GM18870 (cell line): ENCODE measurements around the gene KRTAP10-2.

Experiments
- ATAC-seq: cut with Tn5 transposase; IDR thresholded peaks from one replicate; pipeline ENCODE4 v1.9.1; 2021; ENCODE audit warnings: moderate library complexity; ENCODE audit not compliant: unreplicated experiment

Gene KRTAP10-2

GRCh38 chr21:44527156-44527982 lies 23.9 kb downstream of the KRTAP10-2 start:
- no peak for ATAC-seq

DNA sequence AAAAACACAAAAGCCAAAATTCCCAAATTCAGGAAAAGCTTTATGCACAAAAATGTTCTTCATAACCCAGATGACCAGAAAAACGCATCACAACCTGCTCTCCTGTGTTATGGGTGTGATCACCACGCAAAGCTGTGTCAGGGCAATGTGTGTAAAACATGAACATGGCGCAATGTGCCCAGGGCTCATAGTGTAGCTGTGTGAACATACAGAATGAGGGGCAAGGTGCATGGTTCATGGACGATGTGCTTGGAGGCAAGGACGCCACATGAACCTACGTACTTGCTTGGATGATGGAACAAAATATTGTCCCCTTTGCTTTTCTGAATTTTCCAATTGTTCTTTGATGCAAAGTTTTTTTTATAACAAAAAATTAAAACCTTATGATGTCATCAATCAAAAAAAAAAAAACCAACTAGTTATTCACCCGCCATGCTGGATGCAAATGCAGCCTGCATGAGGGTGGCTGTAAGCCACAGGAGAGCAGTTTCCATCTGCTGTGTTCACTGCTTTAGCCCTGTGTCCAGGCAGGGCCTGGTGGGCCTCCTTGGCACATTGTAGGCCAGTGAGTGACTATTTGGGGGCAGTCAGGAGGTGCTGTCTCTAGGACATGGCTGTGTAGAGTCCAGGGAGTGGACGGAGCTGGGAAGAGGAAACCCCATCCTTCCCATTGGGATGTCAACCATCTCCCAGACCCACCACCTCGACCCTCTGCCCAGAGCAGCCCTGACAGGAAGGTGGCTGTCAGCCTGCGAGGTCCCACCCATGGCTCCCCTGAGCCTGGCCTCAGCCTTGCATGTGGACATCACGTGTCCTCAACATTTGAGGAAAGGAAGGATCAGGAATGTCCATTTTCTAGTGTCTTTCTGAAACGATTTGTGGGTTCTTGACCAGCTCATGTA lies 25.0 kb downstream of the KRTAP10-2 start:
- no peak for ATAC-seq

DNA sequence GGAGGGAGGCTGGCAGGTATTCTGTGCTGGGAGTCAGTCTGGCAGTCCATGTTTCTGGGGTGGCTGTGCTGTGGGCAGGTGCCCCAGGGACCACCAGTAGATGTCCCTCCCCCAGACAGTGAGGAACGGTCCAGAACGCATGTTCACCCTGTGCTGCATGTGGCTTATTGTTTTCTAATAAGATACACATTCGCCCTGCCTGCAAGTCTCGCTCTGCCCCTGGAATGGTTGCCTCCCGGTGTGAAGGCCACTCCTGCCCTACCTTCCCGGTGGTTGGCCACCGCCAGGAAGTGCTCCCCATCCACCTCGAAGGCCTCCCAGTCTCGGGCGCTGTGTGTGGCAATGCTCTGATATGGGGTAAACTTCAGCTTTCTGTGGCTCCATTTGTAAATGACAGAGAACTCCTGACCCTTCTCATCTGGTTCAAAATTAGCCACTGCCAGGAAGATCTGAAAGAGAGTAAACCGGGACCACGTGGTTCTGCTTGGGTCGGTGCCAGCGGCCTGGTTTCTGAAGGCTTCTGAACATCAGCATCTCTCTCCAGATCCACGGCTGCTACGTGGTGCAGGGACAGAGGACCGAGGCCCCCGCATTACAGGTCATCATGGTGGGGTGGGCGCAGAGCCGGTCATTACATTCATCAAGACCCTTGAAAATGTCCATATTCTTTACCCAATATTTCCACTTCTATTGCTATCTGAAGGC lies 25.8 kb downstream of the KRTAP10-2 start:
- ATAC-seq = no peak

GRCh38 chr21:44524414-44525371 lies 26.6 kb downstream of the KRTAP10-2 start:
- ATAC-seq = no peak

DNA sequence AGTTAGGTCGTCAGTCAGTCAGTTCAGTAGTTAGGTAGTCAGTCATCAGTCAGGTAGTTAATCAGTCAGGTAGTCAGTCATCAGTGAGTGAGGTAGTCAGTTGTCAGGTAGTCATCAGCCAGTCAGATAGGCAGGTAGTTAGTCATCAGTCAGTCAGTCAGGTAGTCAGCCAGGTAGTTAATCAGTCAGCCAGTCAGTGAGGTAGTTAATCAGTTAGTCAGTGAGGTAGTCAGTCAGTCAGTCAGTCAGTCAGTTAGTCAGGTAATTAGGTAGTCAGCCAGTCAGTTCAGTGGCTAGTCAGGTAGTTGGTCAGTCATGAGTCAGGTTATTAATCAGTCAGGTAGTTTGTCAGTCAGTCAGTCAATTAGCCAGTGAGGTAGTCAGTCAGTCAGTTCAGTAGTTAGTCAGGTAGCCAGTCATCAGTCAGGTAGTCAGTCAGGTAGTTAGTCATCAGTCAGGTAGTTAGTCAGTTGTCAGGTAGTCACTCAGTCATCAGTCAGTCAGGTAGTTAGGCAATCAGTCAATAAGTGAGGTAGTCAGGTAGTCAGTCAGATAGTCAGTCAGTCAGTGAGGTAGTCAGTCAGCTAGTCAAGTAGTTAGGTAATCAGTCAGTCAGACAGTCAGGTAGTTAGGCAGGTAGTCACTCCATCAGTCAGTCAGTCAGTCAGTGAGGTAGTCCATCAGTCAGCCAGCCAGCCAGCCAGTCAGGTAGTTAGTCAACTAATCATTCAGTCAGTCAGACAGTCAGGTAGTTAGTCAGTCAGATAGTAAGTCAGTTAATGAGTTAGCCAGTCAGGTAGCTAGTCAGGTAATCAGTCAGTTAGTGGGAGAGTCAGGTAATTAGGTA lies 27.5 kb downstream of the KRTAP10-2 start:
- no peak for ATAC-seq

DNA sequence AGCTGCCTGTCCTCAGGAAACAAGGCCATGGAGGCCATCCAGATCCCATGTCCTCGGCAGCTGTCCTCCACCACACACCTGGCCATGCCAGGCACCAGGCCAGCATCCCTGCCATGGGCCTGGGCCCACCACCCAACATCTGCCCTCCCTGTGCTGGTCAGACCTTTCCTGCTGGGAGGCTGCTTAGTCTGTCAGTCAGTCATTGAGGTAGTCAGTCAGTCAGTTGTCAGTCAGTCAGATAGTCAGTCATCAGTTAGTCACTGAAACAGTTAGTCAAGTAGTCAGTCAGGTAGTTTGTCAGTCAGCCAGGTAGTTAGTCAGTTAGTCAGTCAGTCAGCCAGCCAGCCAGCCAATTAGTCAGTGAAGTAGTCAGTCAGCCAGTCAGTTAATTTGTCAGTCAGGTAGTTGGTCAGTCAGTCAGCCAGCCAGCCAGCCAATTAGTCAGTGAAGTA lies 28.5 kb downstream of the KRTAP10-2 start:
- no peak for ATAC-seq

- no peak for ATAC-seq
Measured at GRCh38 chr21:44521928-44522752, 29.2 kb downstream of the KRTAP10-2 start.

DNA sequence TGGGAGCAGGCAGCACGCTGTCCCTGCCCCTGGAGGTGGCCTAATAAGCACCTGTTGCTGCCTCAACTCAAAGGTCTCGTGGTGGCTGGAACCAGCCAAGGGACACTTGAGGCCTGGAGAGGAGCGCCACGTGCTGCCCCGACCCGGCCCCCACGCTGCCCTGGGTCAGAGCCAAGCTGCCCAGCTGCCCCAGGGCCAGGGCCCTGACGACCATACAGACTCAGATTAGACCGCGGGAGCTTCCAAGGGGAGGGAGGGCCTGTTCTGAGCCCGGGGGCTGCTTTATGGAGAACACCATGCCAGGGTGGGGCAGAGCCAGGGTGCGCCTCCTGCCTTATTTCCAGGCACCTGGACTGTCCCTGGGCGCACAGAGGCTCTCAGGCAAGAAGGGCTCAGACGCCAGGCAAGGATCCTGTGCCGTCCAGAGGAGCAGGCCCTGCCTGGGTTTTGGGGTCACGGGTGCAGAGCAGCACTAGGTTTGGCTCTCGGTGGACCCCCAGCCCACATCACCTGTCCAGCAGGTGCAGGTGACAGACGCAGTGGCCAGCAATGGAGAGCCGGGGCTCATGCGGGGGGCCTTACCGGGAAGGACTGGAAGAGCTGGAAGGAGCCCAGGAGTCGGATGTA lies 29.9 kb downstream of the KRTAP10-2 start:
- no peak for ATAC-seq

DNA sequence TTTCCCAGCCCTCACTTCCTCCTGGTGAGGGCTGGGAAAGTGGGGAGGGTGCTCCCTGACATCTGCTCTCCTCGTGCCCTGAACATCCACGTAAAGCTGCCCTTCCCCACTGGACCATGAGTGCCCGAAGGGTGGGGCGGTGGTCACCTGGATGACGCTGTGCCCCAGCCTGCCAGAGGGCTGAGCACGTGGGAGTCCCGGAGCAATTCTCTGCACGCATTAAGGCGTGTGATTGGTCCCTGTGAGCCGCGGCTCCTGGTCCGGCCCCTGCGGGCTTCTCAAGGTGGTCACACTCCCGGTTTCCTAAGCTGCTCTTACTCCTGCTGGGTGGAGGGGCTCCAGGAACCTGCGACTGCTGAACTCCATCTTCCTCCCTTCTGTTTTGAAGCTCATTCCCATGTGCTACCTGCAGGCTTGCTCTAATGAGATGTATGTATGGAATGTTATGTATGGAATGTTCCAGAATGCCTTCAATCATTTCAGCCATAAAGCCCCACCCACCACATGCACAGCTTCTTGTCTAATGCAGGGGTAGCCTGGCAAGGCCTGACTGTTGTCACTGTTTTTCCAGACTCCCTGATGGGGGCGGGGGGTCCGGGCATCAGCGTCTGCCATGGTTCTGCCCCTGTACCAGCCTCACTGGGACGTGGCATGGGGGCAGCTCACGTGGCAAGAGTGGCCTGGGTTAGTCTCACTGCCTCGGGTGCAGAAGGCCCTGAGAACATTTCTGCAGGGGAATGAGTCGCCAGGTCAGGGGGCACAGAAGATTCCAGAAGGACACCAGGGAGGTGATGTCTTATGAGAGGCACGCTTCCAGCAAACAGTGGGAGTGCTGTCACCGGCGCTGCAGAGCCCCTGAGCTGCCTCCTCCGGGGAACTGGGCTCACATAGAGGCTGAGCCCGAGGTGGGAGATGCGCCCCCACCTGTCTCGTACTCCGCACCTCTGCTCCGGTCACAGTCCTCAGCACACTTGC lies 30.7 kb downstream of the KRTAP10-2 start:
- no peak for ATAC-seq

GRCh38 chr21:44519346-44520325 lies 31.7 kb downstream of the KRTAP10-2 start:
- ATAC-seq = no peak

DNA sequence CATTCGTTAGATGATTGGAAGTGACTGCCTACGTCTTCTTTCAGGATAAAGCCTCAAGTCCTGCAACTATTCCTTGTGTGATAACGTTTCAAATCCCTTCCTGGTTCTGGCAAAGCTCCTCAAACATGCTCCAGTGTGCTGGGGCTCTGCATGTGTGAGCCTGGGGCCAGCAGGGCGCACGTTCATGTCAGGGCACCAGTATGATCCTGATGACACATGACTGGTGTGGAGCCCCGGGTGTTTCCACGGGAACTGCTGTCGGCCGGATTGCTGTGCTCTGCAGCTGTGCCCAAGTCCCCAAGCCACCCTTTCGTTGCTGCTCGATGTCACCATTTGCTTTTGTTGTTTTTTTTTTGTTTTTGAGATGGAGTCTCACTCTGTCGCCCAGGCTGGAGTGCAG lies 32.6 kb downstream of the KRTAP10-2 start:
- no peak for ATAC-seq

DNA sequence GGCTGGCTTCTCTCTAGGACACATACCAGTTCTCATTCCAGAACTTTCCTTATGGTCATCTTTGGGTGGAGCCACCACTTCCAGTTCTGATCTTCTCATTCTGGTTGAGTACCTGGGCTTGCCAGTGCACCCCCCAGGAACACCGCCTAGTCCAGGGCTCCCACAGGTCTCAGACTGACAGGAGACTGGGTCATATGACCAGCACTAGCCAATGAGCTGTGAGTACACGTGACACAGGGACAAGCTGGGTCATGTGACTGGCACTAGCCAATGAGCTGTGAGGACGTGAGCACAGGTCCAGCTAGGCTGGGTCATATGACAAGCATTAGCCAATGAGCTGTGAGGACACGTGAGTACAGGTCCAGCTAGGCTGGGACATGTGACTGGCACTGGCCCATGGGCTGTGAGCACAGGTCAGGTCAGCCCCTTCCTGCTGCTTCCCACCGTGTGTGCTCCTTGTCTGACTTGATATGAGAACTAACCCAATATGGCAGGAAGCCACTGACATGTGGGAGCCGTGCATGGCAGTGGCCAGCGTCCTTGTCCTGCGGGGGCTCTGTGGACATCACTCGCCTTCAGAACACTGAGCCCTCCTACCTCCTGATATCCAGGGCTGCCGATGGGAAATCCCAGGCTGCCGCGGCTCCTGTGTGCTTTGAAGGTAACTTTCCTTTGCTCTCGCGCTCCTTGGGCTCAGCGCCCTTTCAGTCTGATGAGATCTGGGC lies 34.0 kb downstream of the KRTAP10-2 start:
- ATAC-seq = no peak

- no peak for ATAC-seq
Measured at GRCh38 chr21:44516828-44517174, 34.5 kb downstream of the KRTAP10-2 start.

DNA sequence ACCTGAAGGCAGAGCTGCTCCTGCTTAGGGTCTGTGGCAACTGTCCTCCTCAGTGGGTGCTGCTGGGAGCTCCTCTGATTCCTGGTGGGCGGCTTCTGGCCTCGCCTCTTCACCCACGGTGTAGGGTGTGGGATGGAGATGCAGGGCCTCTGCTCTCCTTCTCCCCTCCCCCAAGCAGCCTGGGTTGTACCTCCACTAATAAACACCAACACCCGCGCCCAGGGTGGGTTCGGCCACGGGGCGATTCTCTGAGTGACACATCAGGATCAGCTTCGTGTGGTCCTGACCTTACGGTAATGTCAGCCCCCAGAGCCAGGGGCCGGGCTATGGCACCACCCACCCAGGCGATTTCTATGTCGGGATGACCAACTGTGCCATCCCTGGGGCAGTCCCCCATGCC lies 35.0 kb downstream of the KRTAP10-2 start:
- ATAC-seq = no peak
